ENCODE measurements around the gene PON1.

PON1 gene

DNA sequence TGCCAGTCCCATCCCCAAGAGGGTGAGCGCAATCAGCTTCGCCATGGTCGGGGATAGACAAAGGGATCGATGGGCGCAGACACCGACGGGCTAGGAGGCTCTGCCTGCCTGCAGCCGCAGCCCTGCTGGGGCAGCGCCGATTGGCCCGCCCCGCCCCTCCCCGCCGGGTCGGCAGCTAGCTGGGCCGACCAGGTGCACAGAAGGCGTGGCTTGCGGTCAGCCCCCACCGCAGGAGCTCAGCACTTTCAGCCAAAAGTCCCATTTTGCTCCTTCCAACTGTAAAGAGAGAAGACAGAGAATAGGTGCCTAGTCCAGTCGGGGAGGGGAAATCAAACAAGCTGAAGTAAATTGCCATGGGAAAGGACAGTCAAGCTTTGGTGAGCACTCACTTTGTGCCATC, at the start of gene PON1:
PON1 (minus strand) TSS at position 102 of the 400 bp plus-strand sequence; CDS start at position 45, 57 bp downstream.
- DNase-seq (ENCODE audit: low read depth in 2 of 2): no peak

DNA sequence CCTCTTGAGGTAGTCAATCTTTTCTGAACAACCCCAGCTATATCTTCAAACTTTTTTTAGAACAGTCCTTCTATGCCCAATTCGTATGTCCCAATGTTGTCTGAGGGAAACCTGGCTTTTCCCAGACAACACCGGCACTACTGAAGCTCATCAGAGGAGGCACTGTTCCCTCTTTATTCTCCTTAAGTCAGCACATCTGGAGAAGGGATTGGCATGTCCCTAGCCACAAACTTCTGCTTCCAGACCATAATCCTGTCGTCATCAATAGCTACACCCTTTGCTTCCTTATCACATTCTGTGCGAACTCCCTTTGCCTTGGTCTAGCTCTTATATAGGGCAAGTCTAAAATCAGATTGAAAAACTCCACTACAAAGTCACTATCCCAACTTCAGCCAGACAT, 49.0 kb upstream of the PON1 start:
- DNase-seq (ENCODE audit: low read depth in 2 of 2): no peak

DNA sequence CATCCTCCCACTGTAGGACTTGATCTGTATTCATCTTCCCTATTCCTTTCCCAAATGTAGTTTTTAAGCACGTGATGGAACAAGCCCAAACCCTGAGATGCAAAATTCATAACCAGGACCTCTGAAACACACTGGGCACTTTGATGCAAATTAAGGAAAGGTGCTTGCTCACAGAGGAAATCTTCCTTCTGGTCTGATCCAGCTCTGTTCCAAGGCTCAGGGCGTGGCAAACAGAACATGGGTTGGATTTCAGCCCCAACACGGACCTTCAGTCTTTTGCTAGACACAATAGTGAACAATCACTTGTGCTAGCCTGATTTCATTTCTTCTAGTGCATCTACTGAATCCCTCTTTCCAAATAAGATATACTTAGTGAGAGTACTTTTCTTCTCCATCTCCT, 43.9 kb upstream of the PON1 start:
- no peak for DNase-seq (ENCODE audit: low read depth in 2 of 2)

DNA sequence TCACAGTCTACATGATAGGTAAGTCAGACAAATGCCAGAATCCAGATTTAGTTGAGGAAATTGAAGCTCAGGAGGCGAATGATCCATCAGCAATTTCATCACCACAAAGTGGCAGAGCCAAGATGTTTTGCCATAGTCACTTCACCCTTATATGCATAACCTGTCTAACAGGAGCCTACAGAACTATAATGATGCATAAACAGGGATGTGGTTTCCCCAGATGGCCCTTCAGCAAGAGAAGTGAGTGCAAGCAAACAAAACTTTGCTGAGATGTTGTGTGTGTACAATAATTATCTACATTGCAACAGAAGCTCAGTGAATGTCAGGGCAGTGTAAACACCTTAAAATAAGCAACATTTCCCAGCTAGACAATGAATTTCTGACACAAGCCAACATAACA, 43.3 kb upstream of the PON1 start:
- no peak for DNase-seq (ENCODE audit: low read depth in 2 of 2)

DNA sequence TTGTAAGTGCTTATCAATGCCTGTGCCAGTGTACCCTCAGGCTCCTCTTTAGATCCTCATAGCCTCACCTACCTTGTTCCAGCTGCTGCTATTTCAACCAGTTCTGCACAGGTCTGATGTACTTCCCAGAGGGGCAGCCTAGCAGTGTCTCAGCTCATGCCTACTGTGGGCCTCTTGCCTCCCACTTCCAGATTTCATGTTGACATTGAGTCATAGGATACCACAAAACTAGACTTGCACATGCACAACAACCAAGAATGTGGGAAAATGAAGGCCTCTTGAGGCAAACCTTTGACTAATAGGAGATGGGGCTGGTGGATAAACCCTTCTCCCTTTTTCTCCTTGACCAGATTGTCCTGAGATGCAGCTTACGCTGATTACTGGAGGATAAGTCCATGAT, 40.8 kb upstream of the PON1 start:
- no peak for DNase-seq (ENCODE audit: low read depth in 2 of 2)

DNA sequence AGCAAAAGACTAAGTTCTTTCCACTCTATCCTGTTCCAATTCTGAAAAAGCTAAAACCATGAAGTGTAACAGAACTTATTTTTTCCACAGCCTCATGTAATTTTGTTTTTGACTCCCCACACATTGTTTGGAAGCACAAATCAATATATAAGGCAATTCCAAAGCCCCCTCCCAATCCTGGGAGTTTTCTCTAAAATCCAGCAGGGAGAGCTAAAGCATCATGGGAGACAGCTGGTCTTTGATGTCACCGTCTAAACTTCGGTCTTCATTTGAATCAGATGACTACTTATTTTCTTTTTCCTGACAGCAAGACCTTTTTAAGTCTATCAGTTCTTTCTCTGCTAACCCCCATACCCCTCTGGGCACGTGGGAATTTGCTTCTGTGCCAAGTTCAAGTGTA, 33.3 kb upstream of the PON1 start:
- DNase-seq (ENCODE audit: low read depth in 2 of 2): no peak

DNA sequence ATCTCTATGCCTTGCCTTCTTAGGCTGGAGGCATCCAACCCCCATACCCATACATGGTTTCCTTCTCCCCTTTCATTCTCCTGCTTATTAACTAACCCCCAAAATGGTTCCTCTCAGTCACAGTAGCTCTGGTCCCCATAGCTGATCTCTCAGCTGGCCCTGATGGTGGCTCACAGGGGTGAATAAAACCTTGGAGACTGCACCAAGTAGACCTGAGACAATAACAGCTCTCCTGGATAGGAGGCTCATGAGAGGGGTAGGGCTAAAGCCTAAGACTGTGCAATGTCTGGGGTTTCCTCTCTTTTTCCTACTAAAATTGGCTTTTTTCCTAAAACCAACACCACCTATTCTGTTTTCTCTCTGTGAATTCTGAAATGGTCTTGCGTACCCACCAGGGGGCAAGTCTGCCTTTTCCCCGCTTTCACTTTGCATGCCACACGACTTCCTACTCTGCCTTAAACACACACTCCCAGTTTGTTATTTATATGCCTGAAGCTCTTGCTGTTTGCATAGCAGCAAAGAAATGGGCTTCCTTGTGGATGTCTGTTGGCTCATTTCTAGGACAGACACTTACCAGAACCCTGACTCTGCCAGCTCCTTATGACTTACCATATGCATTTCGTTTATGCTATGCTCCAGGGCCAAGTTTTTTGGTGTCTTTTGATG, 18.4 kb upstream of the PON1 start:
- no peak for DNase-seq (ENCODE audit: low read depth in 2 of 2)

DNA sequence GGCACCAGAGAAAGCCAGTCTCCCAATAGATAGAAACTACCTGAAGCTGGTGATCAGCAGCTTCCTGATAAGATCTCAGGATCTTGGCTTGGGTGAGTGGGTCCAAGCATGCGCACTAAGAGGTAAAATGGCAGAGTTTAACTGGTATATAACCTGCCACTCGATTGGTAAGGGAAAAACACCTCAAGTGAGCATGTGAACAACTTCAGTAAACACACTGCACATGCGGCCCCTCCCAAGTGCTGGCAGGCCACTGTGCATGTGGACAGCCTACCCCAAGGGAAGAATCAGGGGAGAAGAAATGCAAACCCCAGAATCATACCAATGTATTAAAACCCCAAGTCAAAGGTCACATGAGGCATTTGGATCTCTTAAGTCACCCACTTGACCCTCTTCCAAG, 17.7 kb upstream of the PON1 start:
- DNase-seq (ENCODE audit: low read depth in 2 of 2): no peak

DNA sequence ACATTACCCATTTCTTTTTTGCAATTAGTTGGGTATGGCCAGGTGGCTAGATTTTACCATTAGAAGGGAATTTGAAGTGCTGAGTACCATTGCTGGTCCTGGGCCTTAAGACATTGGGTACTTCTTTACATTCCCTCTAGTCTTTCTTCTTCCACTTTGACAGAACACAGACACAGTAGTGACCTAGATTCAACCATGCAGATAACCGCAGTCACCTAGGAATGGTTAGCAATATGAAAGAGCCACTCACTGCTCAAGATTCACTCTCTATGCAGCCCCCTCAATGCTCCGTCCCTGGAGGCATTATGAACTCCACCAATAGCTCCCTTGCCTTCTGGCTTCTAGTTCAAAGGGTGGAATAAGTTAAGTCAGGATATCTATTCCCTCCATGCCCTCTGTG, 16.2 kb upstream of the PON1 start:
- no peak for DNase-seq (ENCODE audit: low read depth in 2 of 2)

DNA sequence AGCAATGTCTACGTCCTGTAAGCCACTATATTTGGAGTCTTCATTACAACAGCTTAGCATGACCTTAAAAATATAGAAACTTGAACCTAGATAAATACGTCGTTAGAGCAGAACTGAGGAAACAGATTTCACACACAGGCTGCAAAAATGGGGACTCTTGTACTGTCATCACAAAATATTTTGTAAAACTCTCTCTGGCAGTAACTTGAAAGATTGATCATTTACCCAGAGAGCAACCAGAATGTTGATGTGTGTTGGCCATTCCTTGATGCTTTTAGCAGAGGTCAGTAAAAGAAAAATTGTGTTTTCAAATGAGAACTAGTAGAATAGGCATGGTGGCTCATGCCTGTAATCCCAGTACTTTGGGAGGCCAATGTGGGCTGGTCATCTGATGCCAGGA, 14.5 kb upstream of the PON1 start:
- no peak for DNase-seq (ENCODE audit: low read depth in 2 of 2)

DNA sequence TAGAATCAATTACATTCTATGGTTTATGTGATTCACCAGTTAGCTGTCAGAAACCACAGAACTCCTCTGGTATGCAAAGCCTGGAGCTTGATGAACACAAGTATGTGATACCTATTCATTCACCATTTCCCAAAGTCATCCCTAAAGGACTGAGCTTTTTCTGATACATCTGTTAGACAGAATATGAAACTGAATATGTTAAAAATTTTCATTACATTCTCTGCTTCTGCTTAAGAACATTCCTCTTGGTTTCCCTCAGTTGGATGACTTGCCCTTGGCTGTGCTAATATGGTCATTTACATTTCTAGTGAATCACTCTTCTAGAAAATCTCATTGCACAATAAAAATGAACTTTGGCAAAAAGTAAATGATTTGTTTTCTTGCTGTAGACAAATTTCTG, 10.8 kb upstream of the PON1 start:
- DNase-seq (ENCODE audit: low read depth in 2 of 2): no peak

DNA sequence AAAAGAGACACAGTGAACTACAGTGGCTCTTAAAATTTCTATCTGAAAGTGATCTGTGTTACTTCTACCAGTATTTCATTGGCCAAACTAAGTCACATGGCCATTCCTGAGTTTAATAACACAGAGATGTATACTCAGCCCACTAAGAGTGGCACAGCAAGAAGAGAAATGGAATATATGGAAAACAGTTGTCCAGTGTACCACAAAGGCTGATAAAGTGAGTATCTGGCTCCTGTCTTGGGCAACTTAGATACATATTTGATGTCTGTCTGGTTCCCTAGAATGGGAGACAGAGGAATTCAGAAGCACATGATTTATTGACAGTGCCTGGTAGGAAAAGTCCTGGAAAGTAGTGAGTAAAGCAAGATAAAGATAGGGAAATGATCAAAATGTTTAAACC, 10.1 kb upstream of the PON1 start:
- no peak for DNase-seq (ENCODE audit: low read depth in 2 of 2)

DNA sequence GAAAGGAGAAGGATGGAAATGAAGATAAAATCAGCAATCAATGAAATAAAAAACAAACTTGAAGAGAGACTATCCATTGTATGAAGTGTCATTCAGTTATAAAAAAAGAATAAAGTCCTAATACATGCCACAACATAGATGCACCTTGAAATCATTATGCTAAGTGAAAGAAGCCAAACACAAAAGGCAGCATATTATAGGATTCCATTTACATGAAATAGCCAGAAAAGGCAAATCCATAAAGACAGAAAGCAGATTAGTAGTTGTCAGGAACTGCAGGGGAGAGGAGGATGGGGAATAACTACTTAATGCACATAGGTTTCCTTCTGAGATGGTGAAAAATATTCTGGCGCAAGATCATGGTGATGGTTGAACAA, 6.6 kb upstream of the PON1 start:
- no peak for DNase-seq (ENCODE audit: low read depth in 2 of 2)

DNA sequence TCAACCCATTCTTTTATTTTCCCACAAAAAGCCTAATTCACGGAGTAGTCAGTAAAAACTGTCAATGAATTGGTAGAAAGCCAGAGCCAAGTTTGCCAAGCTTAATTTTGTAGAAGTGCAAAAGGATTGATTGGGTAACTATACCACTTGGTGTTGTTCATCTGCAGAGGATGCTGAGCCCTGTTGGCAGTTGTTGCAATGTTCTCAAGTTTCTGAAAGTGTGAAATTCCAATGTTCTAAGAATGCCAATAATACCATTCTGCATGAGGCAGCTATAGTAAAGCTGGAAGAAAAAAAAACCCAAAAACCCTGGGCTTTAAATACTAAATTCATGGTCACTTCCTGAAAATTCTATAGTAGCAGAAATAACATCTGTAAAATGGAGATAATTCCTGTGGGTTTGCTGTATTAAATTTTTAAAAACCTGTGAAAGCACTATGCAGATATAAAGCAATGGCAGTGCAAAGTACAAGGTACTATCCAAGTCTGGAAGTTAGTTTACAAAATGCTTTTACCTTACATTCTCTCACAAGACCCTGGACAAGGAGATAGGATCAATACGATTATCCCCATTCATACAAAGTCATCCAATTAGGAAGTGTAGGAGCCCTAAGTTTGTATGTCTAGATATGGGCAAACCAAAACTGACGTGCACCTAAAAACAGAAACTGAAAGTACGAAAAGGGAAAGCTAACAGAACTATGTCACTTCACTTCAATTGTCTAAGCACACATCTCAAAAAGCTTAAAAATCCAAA, 6.0 kb upstream of the PON1 start:
- no peak for DNase-seq (ENCODE audit: low read depth in 2 of 2)

DNA sequence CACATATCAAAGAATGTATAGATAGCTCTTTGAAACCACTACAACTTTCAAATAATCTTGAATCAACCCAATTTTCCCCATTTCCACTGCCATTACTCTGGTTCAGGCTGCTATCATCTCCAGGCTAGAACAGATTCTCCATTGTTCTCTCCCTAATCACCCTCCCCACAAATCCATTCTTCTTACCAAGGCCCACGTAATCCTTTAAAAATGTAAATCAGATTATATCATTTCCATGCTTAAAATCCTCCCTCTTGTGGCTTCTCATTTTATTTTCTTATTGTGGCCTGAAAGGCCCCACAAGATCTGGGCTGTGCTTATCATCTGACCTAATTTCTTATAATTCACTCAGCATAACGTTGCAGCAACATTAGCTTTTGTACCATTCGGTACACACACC, 3.0 kb upstream of the PON1 start:
- no peak for DNase-seq (ENCODE audit: low read depth in 2 of 2)

DNA sequence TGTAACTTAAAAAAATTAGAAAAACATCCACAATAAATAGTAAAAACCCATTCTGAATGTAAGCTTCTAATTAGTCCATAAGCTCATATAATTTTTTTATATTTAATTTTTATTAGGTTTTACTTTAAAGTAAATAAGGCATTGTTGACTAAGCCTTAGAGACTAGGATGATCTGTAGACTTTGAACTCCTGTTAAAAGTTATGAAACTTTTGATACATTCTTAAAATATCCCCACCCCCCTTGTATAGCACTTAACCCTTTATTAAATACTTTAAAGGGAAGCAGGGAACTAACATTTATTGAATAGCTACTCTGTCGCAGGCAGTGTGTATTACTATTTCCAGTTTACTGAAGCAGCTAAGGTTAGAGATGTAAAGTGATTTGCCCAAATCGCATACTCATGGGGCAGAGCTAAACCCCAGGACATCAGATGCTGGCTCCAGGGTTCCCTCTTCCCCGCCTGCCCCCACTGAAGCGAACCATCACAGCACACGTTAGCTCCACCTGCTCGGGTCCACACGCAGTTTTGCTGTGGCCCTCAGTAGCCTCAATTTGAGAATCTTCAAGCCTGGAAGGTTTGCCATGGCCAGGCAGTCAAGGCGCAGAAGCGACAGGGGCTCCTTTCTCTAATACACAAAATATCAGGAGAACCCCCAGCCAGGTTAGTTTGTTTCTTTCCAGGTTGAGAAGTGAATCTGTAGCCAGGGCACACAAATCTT, 762 bp downstream of the PON1 start:
- no peak for DNase-seq (ENCODE audit: low read depth in 2 of 2)

DNA sequence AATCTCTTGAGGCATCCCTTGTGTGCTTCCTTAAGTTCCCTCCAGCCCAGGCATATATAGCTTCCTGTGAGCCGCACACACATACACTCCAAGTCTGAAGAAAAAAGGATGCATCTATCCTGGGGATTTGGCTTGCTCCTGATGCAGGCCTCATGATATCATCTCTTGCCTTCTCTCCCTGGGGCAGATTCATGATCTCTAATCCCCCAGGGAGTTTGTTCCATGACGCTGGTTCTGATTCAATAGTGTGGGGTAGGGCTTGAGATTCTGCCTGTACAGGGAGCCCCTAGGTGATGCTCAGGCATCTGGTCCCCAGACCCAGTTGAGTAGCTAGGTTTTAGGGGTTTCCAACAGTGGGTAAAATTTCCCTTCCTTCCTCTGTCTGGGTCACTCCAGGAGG, 1.5 kb downstream of the PON1 start:
- no peak for DNase-seq (ENCODE audit: low read depth in 2 of 2)

DNA sequence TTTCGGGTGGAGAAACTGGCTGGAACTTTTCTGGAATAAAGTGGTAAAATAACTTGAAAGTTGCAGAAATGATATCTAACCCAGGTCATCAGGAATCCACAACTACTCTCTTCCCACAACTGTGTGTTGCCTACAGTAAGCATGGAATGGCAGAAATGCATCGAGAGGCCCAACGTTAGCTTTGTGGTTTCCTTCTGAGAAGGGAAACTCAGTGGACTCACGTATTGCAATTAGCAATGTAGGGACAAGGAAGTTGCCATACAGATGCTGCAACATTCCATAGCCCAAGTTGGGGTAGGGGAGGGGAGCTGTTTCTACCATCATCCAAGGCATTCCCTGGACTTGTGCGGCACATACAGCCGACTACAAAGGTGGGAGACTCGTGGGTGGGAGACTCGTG, 1.9 kb downstream of the PON1 start:
- no peak for DNase-seq (ENCODE audit: low read depth in 2 of 2)

DNA sequence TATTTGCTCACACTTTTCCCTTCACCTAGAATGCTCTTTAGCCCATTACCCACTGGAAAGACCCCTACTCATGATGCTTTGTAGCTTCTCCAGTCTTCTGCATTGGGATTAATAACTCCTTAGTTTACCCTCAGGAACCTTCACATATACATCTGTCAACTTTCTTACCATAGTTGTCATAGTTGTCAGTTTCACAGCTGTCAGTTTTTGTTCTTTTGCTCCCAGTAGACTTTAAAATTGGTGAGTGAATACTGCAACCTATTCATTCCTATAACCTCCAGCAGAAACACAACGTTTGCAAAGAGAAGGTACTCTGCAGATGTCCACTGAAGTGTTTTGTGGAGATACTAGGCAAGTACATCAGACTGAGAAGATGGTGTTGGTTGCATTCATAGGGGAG, 2.6 kb downstream of the PON1 start:
- DNase-seq (ENCODE audit: low read depth in 2 of 2): no peak

DNA sequence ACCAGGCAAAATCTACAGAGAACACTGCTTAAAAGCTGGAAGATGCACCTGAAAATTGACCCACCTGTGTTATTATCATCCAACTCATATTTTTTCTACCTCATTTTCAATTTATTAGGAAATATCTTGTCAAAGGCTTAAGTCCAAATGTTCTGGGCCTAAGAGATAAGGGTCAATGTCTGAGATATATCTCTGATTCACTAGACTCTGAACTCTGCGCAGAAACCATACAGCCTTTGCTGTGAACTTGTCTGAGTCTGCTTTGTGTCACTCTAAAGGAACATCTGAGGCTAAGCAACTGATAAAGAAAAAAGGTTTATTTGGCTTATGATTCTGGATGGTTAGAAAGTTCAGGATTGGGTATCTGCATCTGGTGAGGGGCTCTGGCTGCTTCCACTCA, 3.7 kb downstream of the PON1 start:
- DNase-seq (ENCODE audit: low read depth in 2 of 2): no peak

DNA sequence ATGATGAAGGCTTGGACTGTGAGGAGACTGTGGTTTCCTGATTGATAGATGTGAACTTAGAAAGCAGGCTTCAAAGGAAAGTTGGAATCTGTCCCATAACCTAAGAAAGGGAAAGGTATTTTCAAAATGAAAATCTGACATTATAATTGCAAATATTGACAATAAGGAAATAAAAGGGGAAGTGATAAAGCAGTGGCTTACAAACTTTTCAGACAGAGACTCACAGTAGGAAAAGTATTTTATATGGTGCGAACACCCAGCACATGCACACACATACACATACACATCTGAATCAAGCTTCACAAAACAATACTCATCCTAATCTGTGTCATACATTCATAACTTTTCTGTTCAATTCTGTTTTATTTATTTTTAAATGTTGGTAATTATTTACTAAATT, 4.8 kb downstream of the PON1 start:
- DNase-seq (ENCODE audit: low read depth in 2 of 2): no peak

DNA sequence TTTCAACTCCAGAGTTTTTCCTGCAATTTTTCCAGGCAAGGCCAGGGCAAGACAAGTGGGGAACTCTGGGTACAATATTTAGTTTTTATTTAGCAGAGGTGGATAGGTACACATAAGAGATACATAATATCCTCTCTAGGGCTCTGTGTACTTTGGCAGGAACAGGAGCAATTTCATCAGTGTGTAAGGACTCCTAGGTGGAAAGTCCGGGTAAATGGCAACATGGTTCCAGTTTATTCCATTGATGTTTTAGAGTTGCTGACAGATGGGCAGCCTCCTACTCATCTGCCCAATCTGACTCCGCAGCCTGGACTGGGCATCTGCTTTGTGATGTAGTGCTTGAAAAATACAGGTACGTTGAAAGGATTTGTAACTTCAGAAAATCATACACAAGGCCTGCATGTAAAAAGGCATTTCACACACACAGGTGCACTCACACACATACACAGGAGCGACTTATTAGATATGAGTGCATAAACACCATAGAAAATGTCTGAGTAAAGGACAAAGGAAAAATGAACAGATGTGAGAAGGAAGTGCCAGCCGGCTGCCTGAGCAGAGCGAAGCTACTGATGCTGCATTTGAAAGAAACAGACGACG, 5.7 kb downstream of the PON1 start:
- no peak for DNase-seq (ENCODE audit: low read depth in 2 of 2)

DNA sequence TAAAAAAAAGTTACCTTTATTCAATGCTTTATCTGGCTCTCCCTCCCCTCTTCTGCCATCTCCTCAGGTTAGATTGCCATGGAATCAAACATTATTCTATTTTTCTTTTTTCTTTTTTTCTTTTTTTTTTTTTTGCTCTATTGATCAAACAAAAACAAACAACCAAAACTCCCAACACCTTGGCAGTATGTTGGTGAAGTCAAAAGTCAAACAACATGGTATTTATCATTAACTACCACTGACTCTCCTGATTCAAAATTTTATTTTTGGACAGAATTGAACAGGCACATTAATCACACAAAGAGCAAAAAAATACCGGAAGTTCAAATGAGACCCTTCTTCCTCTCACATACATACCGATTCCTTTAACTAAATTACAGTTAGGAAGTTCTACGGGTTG, 6.4 kb downstream of the PON1 start:
- no peak for DNase-seq (ENCODE audit: low read depth in 2 of 2)
